Measurements from ENCODE around the gene GNLY.

The GNLY gene

GRCh38 chr2:85748039-85748734 lies 54.0 kb downstream of the GNLY start:
- DNase-seq: no peak

Measured in NCI-H2171 treated with DMSO at 0.1 percent for 48 hours (cell line).